GM21737 (cell line): ENCODE data around the gene ARPP19.
"Not testable (repeated sequence)": the region's sequence is repeated elsewhere in the genome, so short reads cannot be mapped to it uniquely, and the experiment has no call there.

Experiments
- ATAC-seq: cut with Tn5 transposase; IDR thresholded peaks from one replicate; pipeline ENCODE4 v1.9.1; 2021; ENCODE audit warnings: mild to moderate bottlenecking, moderate library complexity; ENCODE audit not compliant: unreplicated experiment

ARPP19 gene, protein sequence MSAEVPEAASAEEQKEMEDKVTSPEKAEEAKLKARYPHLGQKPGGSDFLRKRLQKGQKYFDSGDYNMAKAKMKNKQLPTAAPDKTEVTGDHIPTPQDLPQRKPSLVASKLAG

DNA sequence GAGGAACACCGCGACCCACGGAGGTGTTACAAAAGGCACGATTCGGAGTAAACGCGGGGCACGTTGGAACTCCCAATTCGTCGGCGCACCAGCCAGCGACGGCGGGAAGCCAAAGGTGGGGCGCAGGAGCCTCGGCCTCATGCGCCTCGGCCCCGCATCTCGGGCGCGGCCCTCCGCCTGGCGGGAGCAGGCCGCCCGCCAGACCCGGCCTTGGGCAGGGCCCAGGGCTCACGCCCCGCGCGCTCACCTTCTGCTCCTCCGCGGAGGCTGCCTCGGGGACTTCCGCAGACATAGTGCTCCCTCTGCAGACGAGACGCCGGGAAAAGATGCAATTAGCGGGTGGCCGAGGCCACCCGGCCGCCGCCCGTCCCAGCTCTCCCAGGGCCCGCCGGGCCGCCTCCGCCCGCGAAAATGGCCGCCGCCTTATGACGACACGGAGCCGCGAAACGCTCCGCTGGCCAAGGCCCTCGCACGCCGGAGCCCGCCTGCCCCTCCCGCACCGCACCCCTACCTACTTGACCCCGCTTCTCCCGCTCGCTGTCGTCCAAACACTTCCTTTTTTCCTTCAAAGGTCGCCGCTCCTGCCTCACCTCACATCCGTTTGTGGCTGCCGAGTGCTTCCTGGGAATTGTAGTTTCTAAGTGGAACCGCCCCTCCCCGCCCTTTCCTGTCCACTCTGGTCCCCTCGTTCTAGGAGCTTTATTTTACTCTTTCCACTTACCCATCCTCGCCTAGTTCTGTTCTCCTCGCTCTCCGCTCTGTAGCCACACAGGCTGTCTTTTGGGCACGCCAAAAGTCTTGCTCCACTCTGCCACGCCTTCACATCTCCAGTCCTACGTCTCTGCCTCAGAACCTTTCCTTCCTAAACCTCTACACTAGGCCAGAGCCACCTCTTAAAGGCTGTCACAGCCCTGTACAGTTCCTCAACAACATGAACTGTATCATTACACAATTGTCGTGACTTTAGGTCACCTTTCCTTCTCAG is at the start of gene ARPP19:
Gene ARPP19 (minus strand): TSS at position 430 of the 985 bp plus-strand sequence. CDS start 138 bp downstream, at position 292.
- peak; percentile 72 for ATAC-seq

DNA sequence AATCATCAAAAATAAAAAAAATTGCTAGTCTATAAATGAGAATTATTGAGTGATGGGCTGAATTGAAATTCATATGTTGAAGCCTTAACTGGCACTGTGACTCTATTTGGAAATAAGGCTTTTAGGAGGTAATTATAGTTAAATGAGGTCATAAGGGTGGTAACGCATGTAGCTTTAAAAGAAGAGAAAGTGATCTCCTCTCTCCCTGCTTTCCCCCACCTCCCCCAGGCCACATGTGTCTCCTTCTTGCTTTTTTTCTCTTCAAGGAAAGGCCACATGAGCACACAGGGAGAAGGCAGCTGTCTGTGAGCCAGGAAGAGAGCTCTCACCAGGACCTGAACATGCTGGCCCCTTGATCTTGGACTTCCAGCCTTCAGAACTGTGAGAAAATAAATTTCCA is 48.2 kb upstream of the ARPP19 start:
- ATAC-seq = no peak

DNA sequence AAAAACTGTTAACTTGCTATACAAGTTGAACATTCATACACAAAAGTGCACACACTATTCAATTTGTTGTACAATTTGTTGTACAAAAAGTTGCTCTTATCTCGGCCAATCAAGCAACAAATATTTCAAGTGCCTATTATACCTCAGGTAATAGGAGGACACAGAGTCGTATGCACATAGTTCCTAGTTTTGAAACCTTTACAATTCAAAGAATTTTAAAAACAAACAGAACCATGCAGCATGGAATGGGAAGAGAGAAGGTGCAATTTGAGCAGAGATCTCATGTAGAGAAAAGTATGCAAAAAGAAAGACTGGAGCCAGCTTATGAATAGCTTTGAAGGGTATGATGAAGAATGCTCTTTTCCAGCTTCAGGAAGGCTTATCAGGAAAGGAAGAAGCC is 46.5 kb upstream of the ARPP19 start:
- ATAC-seq = no peak

DNA sequence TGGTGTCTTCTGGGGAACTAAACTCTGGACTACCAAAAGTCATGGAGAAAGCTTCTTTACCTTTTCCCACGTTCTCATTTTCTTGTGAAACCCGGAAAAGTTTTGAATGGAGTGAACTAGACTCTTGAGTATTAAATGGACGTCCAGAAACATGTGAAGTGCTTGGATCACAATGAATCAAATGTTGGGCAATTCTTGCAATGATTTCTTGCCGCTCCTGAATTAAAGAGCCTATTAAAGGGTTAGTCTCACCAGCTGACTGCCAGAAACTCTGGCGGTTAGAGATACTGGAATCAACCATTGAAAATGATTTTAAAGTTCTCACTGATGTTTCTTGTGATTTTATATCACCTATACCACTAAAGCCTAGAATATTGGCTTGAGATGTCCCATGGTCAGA is 40.8 kb upstream of the ARPP19 start:
- no peak for ATAC-seq

DNA sequence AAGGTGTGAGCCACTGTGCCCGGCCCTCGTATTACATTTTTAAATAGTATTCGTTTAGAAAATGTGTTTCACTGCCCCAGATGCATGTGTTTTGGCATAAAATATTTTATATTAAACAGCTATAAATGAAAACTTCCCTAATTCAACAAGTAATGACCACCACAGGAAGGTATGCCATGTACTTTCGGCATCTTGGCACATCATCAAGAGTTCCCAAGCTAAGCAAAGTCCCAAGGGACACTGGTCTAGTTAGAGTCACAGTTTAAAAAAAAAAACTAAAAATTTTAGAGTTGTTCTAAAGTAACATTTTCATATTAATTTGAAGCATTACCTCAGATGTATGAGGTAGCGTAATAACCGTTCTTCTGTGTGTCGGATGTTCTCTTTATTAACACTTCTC is 15.6 kb upstream of the ARPP19 start:
- no peak for ATAC-seq

DNA sequence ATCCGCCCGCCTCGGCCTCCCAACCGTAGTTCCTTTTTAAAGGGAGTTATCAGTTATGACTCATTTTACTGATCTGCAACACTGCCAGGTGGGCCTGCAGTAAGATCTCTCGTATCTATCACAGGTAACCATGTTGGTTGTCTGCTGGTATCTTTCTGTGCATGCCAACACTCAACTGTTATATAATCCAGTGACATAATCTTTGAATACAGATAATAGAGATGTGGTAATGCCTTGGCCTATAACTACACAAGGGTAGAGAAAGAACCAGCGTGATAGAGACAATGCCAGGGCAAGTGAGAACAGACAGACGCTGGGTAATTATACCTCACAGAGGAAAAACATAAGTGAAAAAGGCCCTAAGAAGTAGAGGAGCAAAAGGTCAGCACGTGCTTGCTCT is 11.0 kb upstream of the ARPP19 start:
- no peak for ATAC-seq

DNA sequence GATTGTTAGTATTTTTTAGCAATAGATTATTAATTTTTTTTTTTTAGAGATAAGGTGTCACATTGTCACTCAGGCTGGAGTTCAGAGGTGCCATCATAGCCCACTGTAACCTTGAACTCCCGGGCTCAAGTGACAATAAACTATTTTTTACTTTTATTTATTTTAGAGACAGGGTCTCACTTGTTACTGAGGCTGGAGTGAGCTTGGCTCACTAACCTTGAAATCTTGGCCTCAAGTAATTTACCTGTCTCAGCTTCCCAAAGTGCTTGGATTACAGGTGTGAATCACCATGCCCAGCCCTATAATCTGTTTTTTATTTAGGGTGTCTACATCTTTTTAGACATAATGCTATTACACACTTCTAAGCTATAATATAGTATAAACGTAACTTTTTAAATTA is 7.9 kb upstream of the ARPP19 start:
- ATAC-seq = no peak

DNA sequence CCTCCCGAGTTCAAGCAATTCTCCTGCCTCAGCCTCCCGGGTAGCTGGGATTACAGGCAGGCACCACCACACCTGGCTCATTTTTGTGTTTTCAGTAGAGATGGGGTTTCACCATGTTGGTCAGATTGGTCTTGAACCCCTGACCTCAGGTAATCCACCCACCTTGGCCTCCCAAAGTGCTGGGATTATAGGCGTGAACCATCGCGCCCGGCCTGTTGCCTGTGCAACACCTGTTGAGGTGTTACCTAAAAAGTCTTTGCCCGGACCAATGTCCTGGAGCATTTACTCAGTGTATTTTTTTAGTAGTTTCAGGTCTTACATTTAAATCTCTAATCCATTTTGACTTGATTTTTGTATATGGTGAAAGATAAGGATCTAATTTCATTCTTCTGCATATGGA is 6.7 kb upstream of the ARPP19 start:
- not testable (repeated sequence) for ATAC-seq

DNA sequence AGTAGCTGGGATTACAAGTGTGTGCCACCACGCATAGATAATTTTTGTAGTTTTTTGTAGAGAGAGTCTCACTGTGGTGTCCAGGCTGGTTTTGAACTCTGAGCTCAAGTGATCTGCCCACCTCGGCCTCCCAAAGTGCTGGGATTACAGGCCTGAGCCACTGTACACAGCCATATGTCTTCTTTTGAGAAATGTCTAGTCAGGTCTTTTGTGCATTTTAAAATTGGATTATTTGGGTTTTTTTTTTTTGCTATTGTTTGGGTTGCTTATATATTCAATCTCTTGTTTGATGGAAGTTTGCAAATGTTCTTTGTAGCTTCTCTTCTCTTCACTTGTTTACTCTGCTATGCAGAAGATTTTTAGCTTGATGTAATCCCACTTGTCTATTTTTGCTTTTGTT is 6.2 kb upstream of the ARPP19 start:
- ATAC-seq = no peak

DNA sequence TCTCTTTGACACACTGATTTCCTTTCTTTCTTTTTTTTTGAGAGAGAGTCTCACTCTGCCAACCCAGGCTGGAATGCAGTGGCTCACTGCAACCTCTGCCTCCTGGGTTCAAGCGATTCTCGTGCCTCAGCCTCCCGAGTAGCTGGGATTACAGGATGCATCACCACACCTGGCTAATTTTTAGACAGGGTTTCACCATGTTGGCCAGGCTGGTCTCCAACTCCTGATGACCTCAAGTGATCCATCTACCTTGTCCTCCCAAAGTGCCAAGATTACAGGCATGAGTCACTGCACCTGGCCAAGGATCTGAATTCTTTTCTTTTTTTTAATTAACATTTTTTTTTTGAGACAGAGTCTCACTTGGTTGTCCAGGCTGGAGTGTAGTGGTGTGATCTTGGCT is 5.8 kb upstream of the ARPP19 start:
- not testable (repeated sequence) for ATAC-seq

DNA sequence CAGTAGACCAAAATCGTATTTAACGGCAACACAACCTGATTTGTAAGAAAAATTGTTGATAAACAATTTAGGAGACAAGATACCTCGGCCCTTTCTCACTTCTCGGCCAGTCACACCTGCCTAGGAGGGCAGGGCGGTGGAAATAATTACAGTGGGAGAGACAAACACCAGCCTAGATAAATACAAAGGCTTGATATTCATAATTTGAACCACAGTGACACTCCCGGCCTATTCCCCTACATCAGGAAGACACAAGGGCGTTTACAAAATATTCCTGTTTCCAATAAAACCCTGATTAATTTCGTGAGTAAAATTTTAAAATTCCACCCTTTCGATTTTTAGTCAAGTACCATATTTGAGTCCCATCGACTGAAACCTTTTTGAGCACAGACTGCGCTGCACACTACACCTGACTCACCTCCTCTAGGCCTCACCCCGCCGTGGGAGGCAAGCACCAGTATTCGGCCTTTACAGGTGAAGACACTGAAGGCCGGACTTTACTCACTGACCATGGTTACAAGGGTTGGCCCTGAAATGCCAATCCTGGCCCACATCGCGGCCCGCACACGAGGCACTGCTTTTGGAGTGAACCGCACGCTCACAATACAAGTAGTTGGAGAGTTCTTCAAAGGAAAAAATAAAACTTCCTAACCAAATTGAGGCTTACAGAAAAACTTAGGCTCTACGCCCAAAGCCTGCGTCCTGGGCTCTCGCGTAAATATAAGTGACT is 794 bp downstream of the ARPP19 start:
- no peak for ATAC-seq

DNA sequence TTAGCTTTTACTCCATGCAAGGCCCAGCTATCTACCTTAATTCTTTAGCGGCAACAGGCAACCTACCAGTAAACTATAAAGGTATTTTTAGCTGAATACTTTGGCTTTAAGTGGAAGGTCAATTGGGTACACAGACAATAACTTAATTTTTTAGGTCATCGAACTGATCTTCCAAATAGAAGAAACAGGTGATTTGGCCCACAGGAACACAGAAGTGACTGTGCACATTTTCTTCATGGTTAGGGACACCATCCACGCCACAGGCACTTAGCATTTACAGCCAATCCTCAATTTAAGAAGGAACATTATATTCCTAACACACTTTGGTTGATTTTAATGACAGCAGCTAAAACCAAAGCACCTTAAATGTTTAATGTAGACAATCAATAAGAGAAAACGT is 1.9 kb downstream of the ARPP19 start:
- ATAC-seq = no peak

DNA sequence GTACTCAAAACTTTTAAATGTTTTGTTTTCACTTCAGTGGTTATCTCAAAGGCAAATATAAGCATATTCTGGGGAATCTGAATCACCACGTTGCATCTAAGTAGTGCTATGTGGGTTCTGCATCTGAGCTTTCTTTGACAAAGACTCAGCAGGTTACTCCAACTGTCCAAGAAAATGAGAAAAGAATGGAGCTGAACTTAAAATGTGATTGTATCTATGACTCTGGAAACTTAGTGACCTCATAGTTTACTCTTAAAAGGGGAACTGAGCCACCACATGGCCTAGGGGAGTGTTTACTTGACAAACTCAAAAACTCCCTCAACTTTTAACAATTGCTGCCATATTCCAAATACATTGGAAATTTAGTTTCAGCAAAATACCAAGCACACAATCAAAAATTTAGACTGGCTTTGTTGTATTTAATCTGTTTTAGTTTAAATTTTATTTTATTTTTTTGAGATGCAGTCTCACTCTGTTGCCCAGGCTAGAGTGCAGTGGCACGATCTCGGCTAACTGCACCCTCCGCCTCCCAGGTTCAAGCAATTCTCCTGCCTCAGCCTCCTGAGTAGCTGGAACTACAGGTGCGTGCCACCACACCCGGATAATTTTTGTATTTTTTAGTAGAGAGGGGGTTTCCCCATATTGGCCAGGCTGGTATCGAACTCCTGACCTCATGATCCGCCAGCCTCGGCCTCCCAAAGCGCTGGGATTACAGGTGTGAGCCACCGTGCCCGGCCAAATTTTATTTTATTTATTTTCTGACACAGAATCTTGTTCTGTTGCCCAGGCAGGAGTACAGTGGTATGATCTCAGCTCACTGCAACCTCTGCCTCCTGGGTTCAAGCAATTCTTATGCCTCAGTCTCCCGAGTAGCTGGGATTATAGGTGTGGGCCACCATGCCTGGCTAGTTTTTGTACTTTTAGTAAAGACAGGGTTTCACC is 3.1 kb downstream of the ARPP19 start:
- ATAC-seq = peak; percentile 33

DNA sequence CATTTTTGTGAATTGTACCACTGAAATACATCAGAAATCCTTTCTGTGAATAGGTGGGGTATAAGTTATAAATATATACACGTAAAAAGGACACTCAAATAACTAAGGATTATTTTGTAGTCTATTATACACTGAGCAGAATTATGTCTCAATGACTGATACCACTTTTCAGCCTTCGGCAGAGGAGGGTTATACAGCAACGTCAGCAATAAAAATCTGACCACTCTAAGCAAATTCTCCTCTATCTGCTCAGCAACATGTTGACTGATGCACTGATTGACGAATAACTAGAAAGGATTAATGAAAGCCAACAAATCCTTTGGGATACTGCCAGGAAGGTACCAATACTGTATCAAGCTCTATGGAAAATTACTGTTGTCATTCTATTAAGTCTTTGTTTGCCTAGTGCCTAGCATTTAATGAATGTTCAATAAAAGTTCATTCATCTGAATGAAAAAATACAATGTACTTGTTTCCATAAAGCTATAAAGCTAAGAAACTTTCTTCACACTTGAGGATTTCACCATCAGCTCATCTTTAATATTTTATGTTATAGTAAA is 5.2 kb downstream of the ARPP19 start:
- no peak for ATAC-seq

DNA sequence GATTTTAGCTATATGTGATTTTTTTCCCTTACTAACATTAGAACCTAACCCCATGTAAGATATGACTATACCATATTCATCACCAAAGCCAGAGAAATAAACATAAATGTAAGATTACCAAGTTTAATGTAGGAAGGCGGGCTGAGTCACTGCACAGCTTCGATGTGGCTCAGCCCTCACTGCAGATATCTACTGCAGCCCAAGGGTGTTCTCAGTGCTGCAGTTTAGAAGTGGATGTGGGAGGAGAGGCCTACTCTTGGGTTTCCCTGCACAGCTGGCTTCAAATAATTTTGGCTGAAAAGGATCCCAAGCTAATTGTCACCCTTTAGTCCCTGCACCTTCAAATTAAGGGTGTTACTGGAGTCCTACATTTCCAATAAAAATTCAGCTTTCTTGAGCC is 9.3 kb downstream of the ARPP19 start:
- no peak for ATAC-seq

DNA sequence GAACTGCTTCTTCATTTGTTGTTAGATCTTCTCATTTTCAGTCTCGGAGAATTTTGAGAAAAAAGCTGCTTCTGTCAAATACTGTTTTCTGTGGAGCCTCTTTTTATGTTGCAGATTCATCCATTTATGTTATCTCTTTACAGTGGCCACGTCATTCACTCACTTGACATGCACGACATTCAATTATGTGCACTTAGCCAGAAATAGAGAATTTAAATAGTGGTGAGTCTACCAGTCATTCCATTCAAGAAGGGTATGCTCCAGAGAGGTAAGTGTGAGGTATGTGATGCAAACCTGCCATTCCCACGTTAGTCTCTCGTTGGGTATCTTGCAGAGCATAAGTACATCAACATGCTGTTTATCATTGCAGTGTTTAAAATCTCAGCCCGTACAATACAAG is 9.8 kb downstream of the ARPP19 start:
- no peak for ATAC-seq

DNA sequence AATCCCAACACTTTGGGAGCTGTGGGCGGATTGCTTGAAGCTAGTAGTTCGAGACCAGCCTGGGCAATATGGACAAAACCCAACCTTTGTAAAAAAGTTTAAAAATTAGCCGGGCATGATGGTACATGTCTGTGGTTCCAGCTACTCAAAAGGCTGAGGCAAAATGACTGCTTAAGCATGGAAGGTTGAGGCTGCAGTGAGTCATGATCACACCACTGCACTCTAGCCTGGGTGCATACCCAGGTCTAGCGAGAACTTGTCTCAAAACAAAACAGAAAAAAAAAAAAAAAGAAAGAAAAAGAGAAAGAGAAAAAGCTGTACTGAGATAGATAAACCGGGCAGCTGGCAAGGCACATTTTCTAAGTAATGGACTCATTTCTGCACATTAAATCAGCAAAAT is 10.6 kb downstream of the ARPP19 start:
- ATAC-seq = peak; percentile 60

DNA sequence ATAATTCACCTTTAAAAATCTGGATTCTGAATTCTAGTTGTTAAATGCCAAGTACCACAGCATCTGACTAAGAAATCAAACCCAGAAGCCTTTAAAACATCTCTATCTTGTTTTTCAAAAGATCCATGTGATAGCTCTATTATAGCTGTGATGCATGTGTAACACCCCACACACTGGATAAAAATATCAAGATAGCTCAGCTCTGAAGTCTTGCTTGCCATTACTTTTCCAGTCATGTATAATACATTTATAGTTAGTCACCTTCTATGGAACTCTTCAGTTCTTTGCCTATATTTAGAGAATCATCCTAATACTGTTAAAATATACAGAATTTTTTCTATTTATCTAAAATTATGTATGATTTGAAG is 11.6 kb downstream of the ARPP19 start:
- no peak for ATAC-seq

DNA sequence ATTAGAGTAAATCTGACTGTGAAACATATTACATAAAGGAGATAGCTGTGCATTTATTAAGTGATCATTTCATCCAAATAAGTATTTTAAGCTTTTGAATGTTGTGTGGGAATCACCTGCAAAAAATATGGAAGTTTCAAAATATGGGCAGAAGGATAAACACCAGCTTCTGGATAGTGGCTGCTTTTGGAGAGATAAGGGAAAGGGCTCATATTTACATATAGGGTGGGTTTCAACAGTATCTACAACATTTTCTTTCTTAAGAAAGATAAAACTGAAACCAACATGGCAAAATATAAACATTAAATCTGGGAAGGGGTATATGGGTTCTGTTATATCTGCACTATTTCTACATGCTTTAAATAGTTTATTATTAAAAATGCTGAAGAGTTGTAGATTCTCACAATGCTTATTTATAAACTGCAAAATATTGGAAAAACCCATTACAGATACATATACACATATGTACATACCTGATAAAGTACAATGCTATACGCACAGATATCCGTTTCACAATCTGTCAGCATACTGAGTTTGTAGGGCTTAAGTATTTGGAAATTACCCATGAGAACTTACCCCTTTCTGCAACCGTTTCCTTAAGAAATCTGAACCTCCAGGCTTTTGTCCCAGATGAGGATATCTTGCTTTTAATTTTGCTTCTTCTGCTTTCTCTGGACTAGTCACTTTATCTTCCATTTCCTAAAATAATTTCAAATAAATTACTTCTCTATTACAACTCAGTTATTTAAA is 12.1 kb downstream of the ARPP19 start:
- ATAC-seq = no peak

DNA sequence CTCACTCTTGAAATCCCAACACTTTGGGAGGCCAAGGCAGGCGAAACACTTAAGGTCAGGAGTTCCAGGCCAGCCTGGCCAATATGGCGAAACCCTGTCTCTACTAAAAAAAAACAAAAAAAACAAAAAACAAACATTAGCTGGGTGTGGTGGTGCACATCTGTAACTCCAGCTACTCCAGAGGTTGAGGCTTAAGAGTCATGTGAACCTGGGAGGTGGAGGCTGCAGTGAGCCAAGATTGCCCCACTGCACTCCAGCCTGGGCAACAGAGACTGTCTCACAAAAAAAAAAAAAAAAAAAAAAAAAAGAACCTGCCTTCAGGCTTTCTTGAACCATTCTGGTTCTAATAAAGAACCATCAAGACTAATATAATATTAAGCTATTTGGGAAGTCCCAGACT is 16.5 kb downstream of the ARPP19 start:
- ATAC-seq = no peak
